Omental fat pad (tissue), 4 donors: ENCODE measurements around the gene OGFR. TPM values are rescaled to one million over a fixed set of nuclear protein-coding genes. Genes with fewer than 3 reads are reported as not detected.

Experiments used
- ATAC-seq: fragments of 150-250 bp; one replicate; pipeline ENCODE4 v1.9.1; 2016; ENCODE audit warnings: mild to moderate bottlenecking, moderate library complexity; ENCODE audit not compliant: low FRiP score
- DNase-seq: peaks from one replicate; pipeline ENCODE4 v3.0.0-alpha.2; 2019; ENCODE audit warnings: low spot score
- total RNA-seq, 4 donors: library from RNA; depleted of rRNA; stranded (reverse); fragments of >200 nt; gene quantifications; one replicate each; pipeline ENCODE4 v1.1.0, GENCODE V29; 2016
- TF ChIP-seq, protein P1 (sequence below), 3 donors: fragments of 450-650 bp; IDR thresholded peaks; one replicate each; pipeline ENCODE4 v1.5.1; 2016 to 2017; ENCODE audit warnings: antibody characterized with exemption in 3 of 3, mild to moderate bottlenecking in 3 of 3, moderate library complexity in 2 of 3

The OGFR gene
- total RNA-seq, 4 donors from 2014 or later: 34.0 to 84.2 (median 52.8) TPM

DNA sequence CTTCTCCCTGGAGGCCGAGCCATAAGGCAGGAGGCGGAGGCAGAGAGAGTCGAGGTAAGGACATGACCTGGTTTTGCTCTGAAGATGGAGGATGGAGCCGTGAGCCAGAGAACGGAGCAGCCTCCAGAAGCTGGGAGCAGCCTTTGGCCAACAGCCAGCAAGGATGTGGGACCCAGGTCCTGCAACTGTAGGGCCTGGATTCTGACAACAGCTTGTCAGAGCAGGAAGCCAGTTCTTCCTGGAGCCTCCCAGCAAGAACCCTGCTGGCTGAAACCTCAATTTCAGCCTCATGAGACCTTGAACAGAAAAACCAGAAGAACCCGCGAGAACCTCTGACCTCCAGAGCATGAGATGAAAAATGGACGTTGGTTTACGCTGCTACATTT is 21.7 kb upstream of the OGFR start:
- no peak for ATAC-seq
- TF ChIP-seq, protein P1, sequence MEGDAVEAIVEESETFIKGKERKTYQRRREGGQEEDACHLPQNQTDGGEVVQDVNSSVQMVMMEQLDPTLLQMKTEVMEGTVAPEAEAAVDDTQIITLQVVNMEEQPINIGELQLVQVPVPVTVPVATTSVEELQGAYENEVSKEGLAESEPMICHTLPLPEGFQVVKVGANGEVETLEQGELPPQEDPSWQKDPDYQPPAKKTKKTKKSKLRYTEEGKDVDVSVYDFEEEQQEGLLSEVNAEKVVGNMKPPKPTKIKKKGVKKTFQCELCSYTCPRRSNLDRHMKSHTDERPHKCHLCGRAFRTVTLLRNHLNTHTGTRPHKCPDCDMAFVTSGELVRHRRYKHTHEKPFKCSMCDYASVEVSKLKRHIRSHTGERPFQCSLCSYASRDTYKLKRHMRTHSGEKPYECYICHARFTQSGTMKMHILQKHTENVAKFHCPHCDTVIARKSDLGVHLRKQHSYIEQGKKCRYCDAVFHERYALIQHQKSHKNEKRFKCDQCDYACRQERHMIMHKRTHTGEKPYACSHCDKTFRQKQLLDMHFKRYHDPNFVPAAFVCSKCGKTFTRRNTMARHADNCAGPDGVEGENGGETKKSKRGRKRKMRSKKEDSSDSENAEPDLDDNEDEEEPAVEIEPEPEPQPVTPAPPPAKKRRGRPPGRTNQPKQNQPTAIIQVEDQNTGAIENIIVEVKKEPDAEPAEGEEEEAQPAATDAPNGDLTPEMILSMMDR (IDR thresholded peaks at IDR 0.05): no peak
- DNase-seq: no peak

DNA sequence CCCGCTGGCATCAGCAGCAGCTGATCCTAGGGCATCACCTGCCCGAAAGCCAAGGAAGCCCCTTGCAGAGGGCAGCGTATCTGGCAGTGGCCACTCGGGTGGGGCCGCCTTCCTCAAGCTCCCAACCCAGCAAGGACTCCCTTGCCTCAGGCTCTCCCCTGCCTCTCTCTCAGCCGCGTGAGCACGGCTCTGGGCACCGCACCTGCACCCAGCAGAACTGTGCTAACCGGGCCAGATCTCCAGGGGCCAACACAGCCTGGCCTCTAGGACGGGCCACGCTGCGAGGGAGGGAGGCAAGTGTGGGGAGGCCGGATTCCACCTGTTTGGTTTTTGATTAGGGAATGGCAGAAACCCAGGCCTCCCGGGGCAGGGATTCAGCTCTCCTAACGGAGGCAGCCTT is 20.1 kb upstream of the OGFR start:
- TF ChIP-seq, protein P1 (IDR thresholded peaks at IDR 0.05): no peak
- no peak for DNase-seq
- no peak for ATAC-seq

DNA sequence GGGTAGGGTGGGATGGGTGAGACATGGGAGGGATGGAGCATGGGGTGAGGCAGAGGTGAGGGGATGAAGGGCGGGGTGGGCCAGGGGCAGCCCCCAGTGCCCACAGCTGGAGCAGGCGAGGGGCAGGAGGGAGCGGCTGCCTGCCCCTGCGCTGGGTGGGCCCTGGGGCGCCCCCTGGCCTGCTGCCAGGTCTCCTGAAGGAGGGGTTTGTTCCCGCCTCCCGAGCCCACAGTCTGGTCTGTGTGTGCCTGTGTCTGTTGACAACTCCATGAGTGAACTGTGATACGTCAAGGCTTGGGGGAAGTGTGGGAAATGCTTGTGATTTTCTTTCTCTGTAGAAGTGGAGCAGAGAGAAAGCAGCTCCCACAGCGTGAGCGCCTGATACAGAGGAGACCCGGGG is 19.2 kb upstream of the OGFR start:
- ATAC-seq: no peak
- TF ChIP-seq, protein P1 (IDR thresholded peaks at IDR 0.05): no peak
- DNase-seq: no peak

DNA sequence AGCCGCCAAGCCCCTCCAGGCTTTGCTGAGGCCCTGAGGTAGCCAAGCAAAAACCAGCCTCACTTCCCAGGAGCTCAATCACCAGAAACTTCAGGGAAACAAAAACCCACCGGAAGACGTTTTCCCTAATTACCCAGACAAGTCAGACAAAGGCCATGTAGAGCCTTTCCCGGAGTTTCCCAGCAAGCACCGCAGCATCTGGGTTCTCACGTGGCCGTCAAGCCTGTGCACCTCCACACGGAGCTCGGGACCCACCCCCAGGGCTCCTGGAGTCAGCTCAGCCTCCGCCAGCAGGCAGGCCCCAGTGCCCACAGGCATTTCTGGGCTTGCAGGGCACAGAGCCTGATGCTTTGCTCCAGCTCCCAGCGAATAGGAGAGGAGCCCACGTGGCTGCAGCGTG is 18.5 kb upstream of the OGFR start:
- DNase-seq: no peak
- TF ChIP-seq, protein P1 (IDR thresholded peaks at IDR 0.05): no peak
- no peak for ATAC-seq

DNA sequence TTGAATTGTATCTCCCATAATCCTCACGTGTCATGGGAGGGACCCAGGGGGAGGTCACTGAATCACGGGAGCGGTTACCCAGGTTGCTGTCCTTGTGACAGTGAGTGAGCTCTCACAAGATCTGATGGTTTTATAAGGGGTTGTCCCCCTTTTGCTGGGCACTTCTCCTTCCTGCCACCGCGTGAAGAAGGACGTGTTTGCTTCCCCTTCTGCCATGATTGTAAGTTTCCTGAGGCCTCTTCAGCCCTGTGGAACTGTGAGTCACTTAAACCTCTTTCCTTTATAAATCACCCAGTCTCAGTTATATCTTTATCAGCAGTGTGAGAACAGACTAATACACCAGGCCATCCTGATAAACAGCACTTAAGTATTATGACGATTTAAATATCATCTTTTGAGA is 17.3 kb upstream of the OGFR start:
- TF ChIP-seq, protein P1 (IDR thresholded peaks at IDR 0.05): no peak
- no peak for ATAC-seq
- DNase-seq: no peak

DNA sequence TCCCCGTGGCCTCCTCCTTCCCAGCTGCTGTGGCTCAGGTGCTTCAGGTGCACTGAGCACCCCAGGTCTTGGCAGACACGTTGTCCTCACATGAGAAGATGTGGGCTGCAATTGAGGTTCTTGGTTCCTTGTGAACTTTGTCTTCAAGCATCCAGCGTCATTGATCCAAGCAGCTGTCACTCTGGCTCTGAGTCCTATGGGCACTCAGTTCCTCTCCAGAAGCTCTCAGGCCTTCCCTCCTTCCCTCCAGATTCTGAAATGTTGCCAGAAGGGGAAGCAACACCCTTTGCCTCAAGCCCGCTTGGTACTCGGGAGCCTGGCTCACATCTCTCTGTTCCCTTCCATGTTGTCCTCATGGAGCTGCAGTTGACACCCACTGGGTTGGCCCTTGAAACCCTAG is 16.8 kb upstream of the OGFR start:
- DNase-seq: no peak
- ATAC-seq: no peak
- TF ChIP-seq, protein P1 (IDR thresholded peaks at IDR 0.05): no peak

DNA sequence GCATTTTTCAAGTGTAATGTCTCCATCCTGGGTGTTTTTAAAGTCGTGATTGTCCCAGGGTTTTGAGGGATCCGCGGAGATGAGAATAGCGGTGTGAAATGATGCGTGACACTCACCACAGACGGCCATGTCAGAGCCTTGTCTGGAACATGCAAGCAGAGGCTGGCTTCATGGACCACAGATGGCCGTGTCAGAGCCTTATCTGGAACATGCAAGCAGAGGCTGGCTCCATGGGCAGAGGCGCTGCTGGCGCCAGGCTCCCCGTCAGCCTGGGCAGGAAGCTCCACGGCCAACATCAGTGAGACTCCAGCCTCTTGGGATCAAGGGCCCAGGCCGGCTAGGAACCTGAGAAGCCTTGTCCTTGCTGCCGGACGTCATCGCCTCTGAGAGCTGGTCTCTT is 16.0 kb upstream of the OGFR start:
- ATAC-seq (no peak), DNase-seq (no peak)
- TF ChIP-seq, protein P1 (IDR thresholded peaks at IDR 0.05): no peak
